GM19467 (cell line): ENCODE data around the gene SMYD3.
"Not testable (repeated sequence)": the region's sequence is repeated elsewhere in the genome, so short reads cannot be mapped to it uniquely, and the experiment has no call there.

Experiments
- ATAC-seq: cut with Tn5 transposase; IDR thresholded peaks from one replicate; pipeline ENCODE4 v1.9.1; 2021; ENCODE audit warnings: mild to moderate bottlenecking, moderate library complexity; ENCODE audit not compliant: unreplicated experiment

The SMYD3 gene

DNA sequence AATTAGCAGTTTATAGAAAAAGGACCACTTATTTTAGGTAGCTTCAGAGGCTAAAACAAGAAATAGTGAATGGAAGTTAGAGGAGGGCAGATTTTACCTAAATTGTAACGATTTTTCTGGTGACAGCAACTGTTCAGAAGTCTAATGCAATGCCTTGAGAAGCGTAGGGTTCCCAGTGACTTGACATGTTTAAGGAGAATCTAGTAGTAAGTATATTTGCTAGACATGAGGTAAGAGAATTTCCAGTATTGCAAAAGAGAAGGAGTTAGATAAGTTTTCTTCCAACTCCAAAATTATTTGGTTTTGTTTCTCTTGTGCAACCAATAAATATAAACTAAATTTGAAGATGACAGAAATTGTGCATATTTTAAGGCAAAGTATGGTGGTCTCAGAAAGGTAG, 140.0 kb downstream of the SMYD3 start:
- no peak for ATAC-seq

GRCh38 chr1:246365708-246366107, 141.4 kb downstream of the SMYD3 start:
- no peak for ATAC-seq

DNA sequence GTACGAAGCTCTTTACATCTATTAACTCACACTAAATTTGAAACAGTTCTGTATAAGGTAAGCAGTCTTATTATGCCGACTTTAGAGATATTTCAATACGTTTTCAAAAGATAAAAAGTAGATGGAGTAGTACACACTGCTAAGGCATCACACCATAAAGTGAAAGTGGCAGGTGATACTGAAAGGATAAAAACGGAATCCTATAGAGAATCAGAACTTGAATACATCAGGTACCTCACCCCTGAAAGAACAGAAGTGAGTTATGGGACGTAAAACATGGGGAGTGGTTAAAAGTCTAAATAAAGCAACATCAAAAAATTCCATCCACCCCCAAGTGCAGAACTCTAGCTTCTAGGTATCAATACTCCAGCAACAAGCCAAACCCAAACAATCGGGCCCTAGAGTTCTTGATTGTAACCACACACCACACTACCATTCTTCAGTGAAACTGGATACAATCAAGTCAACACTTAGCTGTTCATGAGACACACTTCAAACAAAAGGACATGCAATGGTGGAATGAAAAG, 142.6 kb downstream of the SMYD3 start:
- ATAC-seq: no peak

DNA sequence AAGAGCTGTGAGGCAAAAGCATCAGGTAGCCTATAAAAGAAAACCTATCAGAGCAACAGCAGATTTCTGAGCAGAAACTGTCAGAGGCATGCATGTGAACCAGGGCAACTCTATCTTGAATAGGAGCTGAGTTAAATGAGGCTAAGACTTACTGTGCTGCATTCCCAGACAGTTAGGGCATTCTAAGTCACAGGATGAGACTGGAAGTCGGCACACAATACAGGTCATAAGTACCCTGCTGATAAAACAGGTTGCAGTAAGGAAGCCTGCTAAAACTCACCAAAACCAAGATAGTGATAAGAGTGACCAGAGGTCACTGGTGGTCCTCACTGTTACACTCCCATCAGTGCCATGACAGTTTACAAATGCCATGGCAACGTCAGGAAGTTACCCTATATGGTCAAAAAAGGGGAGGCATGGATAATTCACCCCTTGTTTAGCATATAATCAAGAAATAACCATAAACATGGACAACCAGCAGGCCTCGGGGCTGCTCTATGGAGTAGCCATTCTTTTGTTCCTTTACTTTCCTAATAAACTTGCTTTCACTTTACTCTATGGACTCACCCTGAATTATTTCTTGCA, 150.0 kb downstream of the SMYD3 start:
- not testable (repeated sequence) for ATAC-seq

DNA sequence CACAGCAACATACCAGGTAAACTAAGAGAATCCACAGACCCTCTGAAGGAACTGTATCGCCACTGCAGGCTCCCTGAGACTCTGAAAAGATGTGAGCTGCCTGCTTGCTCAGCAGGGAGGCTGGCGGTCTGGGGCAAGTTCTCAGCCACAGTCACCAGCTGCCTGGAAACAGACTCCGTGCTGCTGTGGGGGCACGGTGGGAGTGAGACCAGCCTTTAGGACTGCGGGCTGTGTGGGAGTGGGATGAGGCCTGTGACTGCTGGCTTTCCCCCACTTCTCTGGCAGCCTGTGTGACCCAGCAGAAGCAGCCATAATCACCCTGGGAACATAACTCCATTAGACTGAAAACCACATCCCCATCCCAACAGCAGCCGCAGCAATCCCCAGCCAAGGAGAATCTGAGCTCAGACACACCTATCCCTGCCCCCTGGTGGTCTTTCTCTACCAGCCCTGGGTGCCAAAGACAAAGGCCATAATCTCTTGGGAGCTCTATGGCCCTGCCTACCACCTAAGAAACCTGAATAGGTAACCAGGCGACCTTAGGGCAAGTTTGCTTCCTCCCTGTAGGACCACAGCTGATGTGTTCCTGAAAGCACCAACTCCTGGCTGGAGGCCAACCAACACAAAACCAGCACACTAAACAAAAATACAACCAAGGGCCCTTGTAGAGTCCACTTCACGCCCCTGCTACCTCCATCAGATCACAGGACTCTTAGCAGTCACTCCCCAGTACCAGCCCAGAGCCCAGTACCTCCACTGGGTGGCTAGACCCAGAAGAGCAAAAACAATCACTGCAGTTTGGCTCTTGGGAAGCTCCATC, 151.5 kb downstream of the SMYD3 start:
- ATAC-seq: no peak

DNA sequence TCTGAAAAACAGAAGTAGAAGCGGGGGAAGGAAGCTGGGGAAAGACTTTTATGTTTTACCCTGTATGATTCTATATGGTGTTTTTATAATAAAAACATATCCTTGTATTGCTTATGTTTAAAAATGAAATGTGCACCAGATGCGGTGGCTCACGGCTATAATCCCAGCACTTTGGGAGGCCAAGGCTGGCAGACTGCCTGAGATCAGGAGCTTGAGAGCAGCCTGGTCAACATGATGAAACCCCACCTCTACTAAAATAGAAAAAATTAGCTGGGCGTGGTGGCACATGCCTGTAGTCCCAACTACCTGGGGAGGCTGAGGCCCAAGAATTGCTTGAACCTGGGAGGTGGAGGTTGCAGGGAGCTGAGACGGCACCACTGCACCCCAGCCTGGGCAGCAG, 155.4 kb downstream of the SMYD3 start:
- no peak for ATAC-seq

DNA sequence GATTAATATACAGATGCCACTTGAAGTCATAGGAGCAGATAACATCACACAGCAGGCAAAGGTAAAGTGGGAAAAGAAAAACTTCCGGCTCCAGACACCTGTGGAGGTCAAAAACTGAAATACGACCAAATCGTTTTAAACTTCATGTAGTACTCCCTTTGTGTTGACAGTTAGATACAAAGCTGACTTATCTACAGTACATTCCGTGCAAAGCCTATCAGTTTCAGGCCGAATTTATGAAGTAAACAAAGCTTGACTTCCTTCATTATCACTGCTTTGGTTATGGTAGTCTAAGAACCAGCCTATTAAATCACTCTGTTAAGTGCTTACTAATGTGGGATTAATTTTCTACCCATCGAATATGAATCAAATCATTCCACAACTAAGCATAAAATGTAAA, 156.3 kb downstream of the SMYD3 start:
- ATAC-seq: no peak

DNA sequence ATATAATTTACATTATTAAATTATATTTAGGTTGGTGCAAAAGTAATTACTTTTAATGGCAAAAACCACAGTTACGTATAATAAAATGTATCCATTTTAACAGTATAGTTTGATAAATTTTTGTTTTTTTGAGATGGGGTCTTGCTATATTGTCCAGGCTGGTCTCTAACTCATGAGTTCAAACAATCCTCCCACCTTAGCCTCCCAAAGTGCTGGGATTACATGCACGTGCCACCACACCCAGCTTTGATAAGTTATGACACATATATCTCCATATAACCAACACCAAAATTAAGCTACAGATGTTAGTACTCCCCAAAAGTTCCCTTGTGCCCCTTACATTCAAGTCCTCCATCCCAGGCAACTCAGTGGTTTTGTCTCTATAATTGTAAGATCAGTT, 163.1 kb downstream of the SMYD3 start:
- ATAC-seq: no peak

DNA sequence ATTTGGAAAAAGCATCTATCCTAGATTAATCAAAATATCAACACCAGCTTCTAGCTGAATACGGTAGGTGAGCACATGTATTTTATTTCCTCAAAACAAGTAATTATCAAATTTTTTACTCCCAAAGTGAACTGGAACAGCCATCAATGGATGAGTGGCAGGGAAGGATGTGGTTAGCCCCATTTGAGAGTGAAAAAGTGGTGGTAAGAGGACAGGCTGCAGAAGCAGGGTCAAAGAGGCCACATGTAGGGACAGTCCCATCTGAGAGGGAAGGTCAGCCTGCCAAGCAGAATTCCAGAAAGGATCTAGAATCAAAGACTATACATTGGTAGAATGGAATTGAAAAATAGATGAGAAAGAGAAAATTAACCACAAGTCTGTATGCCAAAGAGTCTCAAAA, 163.8 kb downstream of the SMYD3 start:
- ATAC-seq: no peak

DNA sequence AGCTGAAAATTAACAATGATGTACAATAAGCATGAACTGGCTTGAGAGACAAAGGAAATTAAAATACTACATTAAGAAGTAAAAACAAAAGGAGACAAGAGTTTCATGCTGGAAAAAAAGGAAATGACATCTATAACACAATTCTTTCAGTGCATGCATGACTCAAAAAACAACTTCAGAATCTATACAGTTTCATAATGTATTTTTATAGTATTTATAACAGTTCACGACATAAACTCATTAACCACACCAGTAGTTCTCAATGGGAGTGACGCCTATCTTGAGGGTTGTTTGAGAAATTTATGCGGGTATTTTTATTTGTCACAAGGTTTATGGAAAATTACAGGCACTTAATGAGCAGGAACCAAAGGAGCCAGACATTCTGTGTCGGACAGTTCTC, 168.5 kb downstream of the SMYD3 start:
- no peak for ATAC-seq

- ATAC-seq: no peak
Measured at GRCh38 chr1:246338098-246338497, 169.0 kb downstream of the SMYD3 start.

- ATAC-seq: no peak
Measured at GRCh38 chr1:246335151-246335550, 171.9 kb downstream of the SMYD3 start.

GRCh38 chr1:246333855-246334254, 173.2 kb downstream of the SMYD3 start:
- no peak for ATAC-seq

- no peak for ATAC-seq
Measured at GRCh38 chr1:246332078-246332477, 175.0 kb downstream of the SMYD3 start.

DNA sequence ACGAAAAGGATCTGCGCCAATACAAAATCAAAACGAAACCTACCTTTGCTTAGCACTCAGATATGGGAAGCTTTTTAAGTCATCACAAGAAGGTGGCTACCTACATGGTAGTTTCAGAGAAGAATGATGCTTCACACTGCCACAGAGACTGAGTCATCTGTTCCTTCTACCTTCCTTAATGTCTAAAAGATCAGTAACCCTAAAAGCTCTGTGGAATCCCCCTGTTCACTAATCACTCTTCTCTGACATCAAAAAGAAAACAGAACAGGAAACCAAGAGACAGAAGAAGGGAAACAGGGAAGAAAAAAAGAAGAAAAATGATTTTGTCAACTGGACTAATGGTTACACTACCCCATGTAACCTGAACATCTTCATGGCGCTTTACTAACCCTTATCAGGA, 177.2 kb downstream of the SMYD3 start:
- peak; percentile 97 for ATAC-seq

DNA sequence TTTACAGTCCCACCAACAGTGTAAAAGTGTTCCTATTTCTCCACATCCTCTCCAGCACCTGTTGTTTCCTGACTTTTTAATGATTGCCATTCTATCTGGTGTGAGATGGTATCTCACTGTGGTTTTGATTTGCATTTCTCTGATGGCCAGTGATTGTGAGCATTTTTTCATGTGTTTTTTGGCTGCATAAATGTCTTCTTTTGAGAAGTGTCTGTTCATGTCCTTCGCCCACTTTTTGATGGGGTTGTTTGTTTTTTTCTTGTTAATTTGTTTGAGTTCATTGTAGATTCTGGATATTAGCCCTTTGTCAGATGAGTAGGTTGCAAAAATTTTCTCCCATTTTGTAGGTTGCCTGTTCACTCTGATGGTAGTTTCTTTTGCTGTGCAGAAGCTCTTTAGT, 177.8 kb downstream of the SMYD3 start:
- not testable (repeated sequence) for ATAC-seq

- no peak for ATAC-seq
Measured at GRCh38 chr1:246324711-246325110, 182.4 kb downstream of the SMYD3 start.

GRCh38 chr1:246324033-246324432, 183.0 kb downstream of the SMYD3 start:
- not testable (repeated sequence) for ATAC-seq

GRCh38 chr1:246320286-246320685, 186.8 kb downstream of the SMYD3 start:
- no peak for ATAC-seq

- ATAC-seq: no peak
Measured at GRCh38 chr1:246319083-246319714, 187.9 kb downstream of the SMYD3 start.

DNA sequence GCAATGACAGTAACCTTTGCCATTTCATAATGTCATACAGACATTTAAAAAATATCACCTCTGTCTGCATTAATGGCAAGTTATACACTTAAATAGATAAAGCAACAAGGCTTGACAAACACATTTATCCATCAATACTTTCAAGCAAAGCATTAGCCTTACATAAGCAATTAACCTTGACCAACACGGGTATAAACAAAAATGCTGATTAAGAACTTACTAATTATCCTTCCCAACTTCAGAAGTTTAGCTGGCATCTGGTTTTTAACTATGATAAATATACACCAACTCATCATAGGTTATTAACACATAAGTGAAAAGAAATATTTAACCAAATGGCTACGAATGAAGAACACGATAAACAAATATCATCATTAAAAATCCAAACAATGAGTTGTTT, 188.5 kb downstream of the SMYD3 start:
- ATAC-seq: no peak

DNA sequence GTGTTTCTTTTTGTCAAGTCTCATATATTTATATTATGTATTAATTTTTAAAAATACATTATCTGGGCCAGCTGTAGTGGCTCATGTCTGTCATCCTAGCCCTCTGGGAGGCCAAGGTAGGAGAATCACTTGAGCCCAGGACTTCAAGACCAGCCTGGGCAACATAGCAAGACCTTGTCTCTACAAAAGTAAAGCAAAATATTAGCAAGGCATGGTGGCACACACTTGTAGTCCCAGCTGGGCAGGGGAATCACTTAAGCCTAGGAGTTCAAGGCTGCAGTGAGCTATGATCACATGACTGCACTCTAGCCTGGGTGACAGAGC, 189.1 kb downstream of the SMYD3 start:
- no peak for ATAC-seq
